Right ventricle myocardium inferior (tissue), 1 donor: ENCODE measurements around the gene DRG2. TPM values are rescaled to one million over a fixed set of nuclear protein-coding genes. Genes with fewer than 3 reads are reported as not detected.

Experiments
- ATAC-seq: fragments of 200-7000 bp; cut with Tn5 transposase; one replicate; pipeline ENCODE4 v1.9.1; 2020; ENCODE audit warnings: mild to moderate bottlenecking, moderate library complexity
- DNase-seq: peaks from one replicate; pipeline ENCODE4 v3.0.0; 2021; ENCODE audit errors: missing footprints
- intact Hi-C: fragments of 100-400 bp; cut with DNase I; formaldehyde crosslinking; loops from one replicate; pipeline ENCODE4 v1.11.0; 2022
- total RNA-seq: library from RNA; stranded (reverse); fragmentation: NEBNext Ultra II Directional; extraction: Animal tissue kit (Norgen Biotek cat#: 25700); gene quantifications from one replicate; pipeline ENCODE4 v1.2.1, GENCODE V29; 2021
- donor health status: DM: no; HTN: yes; CAD: no; lungs with severe emphysema.

Gene DRG2
- total RNA-seq, 1 donor from 2014 or later: 18.8 TPM

GRCh38 chr17:18070861-18071340 is 16.8 kb upstream of the DRG2 start:
- ATAC-seq (no peak), DNase-seq (no peak)
- intact Hi-C loops: no loop called here

GRCh38 chr17:18071751-18072150 is 16.0 kb upstream of the DRG2 start:
- no peak for DNase-seq
- intact Hi-C loops: no loop called here
- no peak for ATAC-seq

- no peak for ATAC-seq
- DNase-seq: no peak
- intact Hi-C loops: no loop called here
Observed at GRCh38 chr17:18074566-18075272, 13.0 kb upstream of the DRG2 start.

- DNase-seq (no peak), ATAC-seq (no peak)
- intact Hi-C loops: no loop called here
Observed at GRCh38 chr17:18076936-18077335, 10.8 kb upstream of the DRG2 start.

- no peak for ATAC-seq
- intact Hi-C loops: no loop called here
- no peak for DNase-seq
Observed at GRCh38 chr17:18079543-18079942, 8.2 kb upstream of the DRG2 start.

GRCh38 chr17:18084256-18084655 is 3.5 kb upstream of the DRG2 start:
- DNase-seq (no peak), ATAC-seq (no peak)
- intact Hi-C loops: no loop called here

- peak; percentile 4 for DNase-seq
- no peak for ATAC-seq
- intact Hi-C loops: no loop called here
Observed at GRCh38 chr17:18089613-18090012, 1.9 kb downstream of the DRG2 start.

GRCh38 chr17:18093616-18094408 is 6.1 kb downstream of the DRG2 start:
- ATAC-seq (peak; percentile 51), DNase-seq (peak; percentile 79)
- intact Hi-C loops: no loop called here

GRCh38 chr17:18094409-18094807 is 6.7 kb downstream of the DRG2 start:
- ATAC-seq (no peak), DNase-seq (peak; percentile 16)
- intact Hi-C loops: no loop called here

GRCh38 chr17:18099516-18099915 is 11.8 kb downstream of the DRG2 start:
- no peak for ATAC-seq
- peak; percentile 63 for DNase-seq
- intact Hi-C loops: no loop called here

GRCh38 chr17:18100616-18101015 is 12.9 kb downstream of the DRG2 start:
- DNase-seq (peak; percentile 13), ATAC-seq (no peak)
- intact Hi-C loops: no loop called here

GRCh38 chr17:18101828-18102227 is 14.1 kb downstream of the DRG2 start:
- ATAC-seq: no peak
- intact Hi-C loops: no loop called here
- peak; percentile 23 for DNase-seq

- intact Hi-C loops: no loop called here
- DNase-seq: peak; percentile 22
- ATAC-seq: no peak
Observed at GRCh38 chr17:18102640-18103039, 14.9 kb downstream of the DRG2 start.

GRCh38 chr17:18105027-18105426 is 17.3 kb downstream of the DRG2 start:
- ATAC-seq (no peak), DNase-seq (peak; percentile 47)
- intact Hi-C loops: no loop called here

GRCh38 chr17:18105595-18105994 is 17.8 kb downstream of the DRG2 start:
- intact Hi-C loops: no loop called here
- ATAC-seq (no peak), DNase-seq (peak; percentile 34)

GRCh38 chr17:18106211-18106610 is 18.5 kb downstream of the DRG2 start:
- DNase-seq (peak; percentile 40), ATAC-seq (no peak)
- intact Hi-C loops: no loop called here

GRCh38 chr17:18107061-18107790 is 19.5 kb downstream of the DRG2 start:
- ATAC-seq: no peak
- DNase-seq: peak; percentile 34
- intact Hi-C loops: no loop called here

- ATAC-seq (no peak), DNase-seq (peak; percentile 17)
- intact Hi-C loops: no loop called here
Observed at GRCh38 chr17:18107971-18108370, 20.2 kb downstream of the DRG2 start.
